Sigmoid colon (tissue), 4 donors: ENCODE data around the gene LHB.
"Not testable (repeated sequence)": the region's sequence is repeated elsewhere in the genome, so short reads cannot be mapped to it uniquely, and the experiment has no call there.

Source experiments
- CTCF ChIP-seq, 4 experiments: fragments of 450-650 bp in 3 of 4; fragments of 200-600 bp in 1 of 4; IDR thresholded peaks; one replicate each; pipeline ENCODE4 v1.5.1; 2016 to 2019; ENCODE audit warnings: antibody characterized with exemption in 4 of 4, mild to moderate bottlenecking in 3 of 4, moderate library complexity in 2 of 4
- POLR2A ChIP-seq, 2 donors: fragments of 450-650 bp; IDR thresholded peaks; one replicate each; pipeline ENCODE4 v1.6.1; 2016; ENCODE audit warnings: antibody characterized with exemption in 2 of 2, mild to moderate bottlenecking in 2 of 2, moderate library complexity in 2 of 2
- POLR2AphosphoS5 ChIP-seq, 4 donors: sonication (generic); formaldehyde crosslinking; IDR thresholded peaks; one replicate each; pipeline ENCODE4 v1.6.1; 2017; ENCODE audit warnings: antibody characterized with exemption in 4 of 4

GRCh38 chr19:49030323-49030722 is 13.4 kb upstream of the LHB start:
- not testable (repeated sequence) for TF ChIP-seq POLR2A, CTCF, POLR2AphosphoS5 (IDR thresholded peaks at IDR 0.05)
